H9 (cell line): Measurements from ENCODE around the gene CACNB2. TPM values are rescaled to one million over a fixed set of nuclear protein-coding genes. Genes with fewer than 3 reads are reported as not detected.

Experiments used
- DNase-seq: peaks from one replicate; pipeline ENCODE4 v3.0.0-alpha.2; 2017
- H2AFZ ChIP-seq: one replicate; pipeline ENCODE4 v1.6.1; 2013; ENCODE audit warnings: mild to moderate bottlenecking, low read length, control low read depth, moderate library complexity
- H2AK5ac ChIP-seq: 2 replicates; pipeline ENCODE4 v1.6.1; 2013; ENCODE audit warnings: low read length, control low read depth, mixed read lengths; ENCODE audit not compliant: insufficient read length
- H2BK120ac ChIP-seq: one replicate; pipeline ENCODE4 v1.6.1; 2013; ENCODE audit warnings: low read depth, mild to moderate bottlenecking, low read length, control low read depth, inconsistent platforms; ENCODE audit not compliant: poor library complexity, severe bottlenecking
- H2BK12ac ChIP-seq: 2 replicates; pipeline ENCODE4 v1.6.1; 2013; ENCODE audit warnings: low read length, control low read depth, mixed read lengths, low read depth; ENCODE audit not compliant: insufficient read length
- H2BK15ac ChIP-seq: 2 replicates; pipeline ENCODE4 v1.6.1; 2013; ENCODE audit warnings: low read depth, low read length, control low read depth
- H2BK20ac ChIP-seq: one replicate; pipeline ENCODE4 v1.6.1; 2013; ENCODE audit warnings: low read depth, mild to moderate bottlenecking, low read length, control low read depth, inconsistent platforms; ENCODE audit not compliant: poor library complexity, severe bottlenecking
- H2BK5ac ChIP-seq: 2 replicates; pipeline ENCODE4 v1.6.1; 2013; ENCODE audit warnings: low read length, control low read depth, mixed read lengths; ENCODE audit not compliant: insufficient read length
- H3K14ac ChIP-seq: 2 replicates; pipeline ENCODE4 v1.6.1; 2013; ENCODE audit warnings: low read length, control low read depth; ENCODE audit not compliant: insufficient read depth
- H3K18ac ChIP-seq: 2 replicates; pipeline ENCODE4 v1.6.1; 2013; ENCODE audit warnings: low read depth, mild to moderate bottlenecking, mixed read lengths, low read length, control low read depth; ENCODE audit not compliant: insufficient read length
- H3K23ac ChIP-seq: 2 replicates; pipeline ENCODE4 v1.6.1; 2013; ENCODE audit warnings: low read length, control low read depth, mixed read lengths, low read depth; ENCODE audit not compliant: insufficient read length
- H3K23me2 ChIP-seq: 2 replicates; pipeline ENCODE4 v1.6.1; 2013; ENCODE audit warnings: low read depth, mild to moderate bottlenecking, mixed read lengths, low read length, control low read depth; ENCODE audit not compliant: insufficient read length, poor library complexity, severe bottlenecking
- H3K27ac ChIP-seq: 2 replicates; pipeline ENCODE4 v1.5.1; 2013; ENCODE audit warnings: low read length, control low read depth, mixed read lengths, low read depth; ENCODE audit not compliant: insufficient read length
- H3K27me3 ChIP-seq: 2 replicates; pipeline ENCODE4 v1.6.1; 2013; ENCODE audit warnings: low read length, control low read depth, inconsistent platforms; ENCODE audit not compliant: insufficient read depth
- H3K4ac ChIP-seq: 2 replicates; pipeline ENCODE4 v1.6.1; 2013; ENCODE audit warnings: low read depth, mild to moderate bottlenecking, control low read depth, inconsistent platforms, low read length, moderate library complexity
- H3K4me1 ChIP-seq: 2 replicates; pipeline ENCODE4 v1.6.1; 2013; ENCODE audit warnings: low read length, control low read depth, inconsistent platforms; ENCODE audit not compliant: insufficient read depth
- H3K4me2 ChIP-seq: 2 replicates; pipeline ENCODE4 v1.6.1; 2013; ENCODE audit warnings: low read length, control low read depth, mixed read lengths; ENCODE audit not compliant: insufficient read length, insufficient read depth
- H3K56ac ChIP-seq: 2 replicates; pipeline ENCODE4 v1.6.1; 2013; ENCODE audit warnings: low read depth, mild to moderate bottlenecking, mixed read lengths, low read length, control low read depth; ENCODE audit not compliant: insufficient read length
- H3K79me1 ChIP-seq: 2 replicates; pipeline ENCODE4 v1.6.1; 2013; ENCODE audit warnings: low read depth, mild to moderate bottlenecking, moderate library complexity, low read length, control low read depth, inconsistent platforms; ENCODE audit not compliant: insufficient read depth, poor library complexity, severe bottlenecking
- H3K79me2 ChIP-seq: 2 replicates; pipeline ENCODE4 v1.6.1; 2013; ENCODE audit warnings: low read length, control low read depth, inconsistent platforms; ENCODE audit not compliant: insufficient read depth
- H3K9ac ChIP-seq: 2 replicates; pipeline ENCODE4 v1.6.1; 2013; ENCODE audit warnings: low read length, control low read depth, mixed read lengths; ENCODE audit not compliant: insufficient read length; ENCODE audit errors: extremely low read depth
- H3K9me3 ChIP-seq: one replicate; pipeline ENCODE4 v1.6.1; 2013; ENCODE audit warnings: low read depth, low read length, inconsistent platforms; ENCODE audit not compliant: control insufficient read depth
- H3T11ph ChIP-seq: one replicate; pipeline ENCODE4 v1.6.1; 2013; ENCODE audit warnings: mild to moderate bottlenecking, low read length, control low read depth, inconsistent platforms
- H4K20me1 ChIP-seq: one replicate; pipeline ENCODE4 v1.6.1; 2013; ENCODE audit not compliant: control insufficient read depth, insufficient read length, insufficient read depth
- H4K5ac ChIP-seq: 2 replicates; pipeline ENCODE4 v1.6.1; 2013; ENCODE audit warnings: low read depth, mild to moderate bottlenecking, mixed read lengths, low read length, control low read depth; ENCODE audit not compliant: insufficient read length
- H4K8ac ChIP-seq: replicated peaks from 2 replicates; pipeline ENCODE4 v1.6.1; 2013; ENCODE audit warnings: low read length, control low read depth, mixed read lengths, low read depth; ENCODE audit not compliant: insufficient read length
- H4K91ac ChIP-seq: 2 replicates; pipeline ENCODE4 v1.6.1; 2013; ENCODE audit warnings: low read depth, mild to moderate bottlenecking, moderate library complexity, mixed read lengths, low read length, control low read depth; ENCODE audit not compliant: insufficient read length
- H3K27ac Mint-ChIP-seq, 3 experiments: 2 replicates in 2 of 3; 3 replicates in 1 of 3; pipeline ENCODE4 v1.8.0; 2020 to 2021; ENCODE audit warnings: mixed read lengths in 3 of 3, mild to moderate bottlenecking in 1 of 3, moderate library complexity in 1 of 3
- H3K27me3 Mint-ChIP-seq: 2 replicates; pipeline ENCODE4 v1.8.0; 2021; ENCODE audit warnings: low read depth, mild to moderate bottlenecking, moderate library complexity, mixed read lengths
- H3K36me3 Mint-ChIP-seq, 3 experiments: 2 replicates in 2 of 3; 3 replicates in 1 of 3; pipeline ENCODE4 v1.8.0; 2020 to 2021; ENCODE audit warnings: low read depth in 3 of 3, mixed read lengths in 3 of 3; ENCODE audit not compliant: insufficient read depth in 1 of 3
- H3K4me1 Mint-ChIP-seq, 2 experiments: 2 replicates each; pipeline ENCODE4 v1.8.0; 2020; ENCODE audit warnings: mixed read lengths in 2 of 2
- H3K4me3 Mint-ChIP-seq, 2 experiments: 2 replicates in 1 of 2; 3 replicates in 1 of 2; pipeline ENCODE4 v1.8.0; 2020 to 2021; ENCODE audit warnings: mild to moderate bottlenecking in 2 of 2, mixed read lengths in 2 of 2, moderate library complexity in 1 of 2
- H3K9me3 Mint-ChIP-seq, 2 experiments: 2 replicates in 1 of 2; 3 replicates in 1 of 2; pipeline ENCODE4 v1.8.0; 2020; ENCODE audit warnings: mild to moderate bottlenecking in 2 of 2, mixed read lengths in 2 of 2, moderate library complexity in 1 of 2
- WGBS: extraction: QIAGEN DNeasy Blood & Tissue Kit; methylation state at CpG from one replicate; pipeline ENCODE4 v1.1.7; 2013; ENCODE audit warnings: missing lambda C conversion rate, low lambda C conversion rate, mixed read lengths; ENCODE audit not compliant: insufficient read length; ENCODE audit errors: extremely low coverage; 5-methylcytosine and 5-hydroxymethylcytosine counted together
- total RNA-seq: library from RNA; stranded (reverse); gene quantifications from 2 replicates; pipeline ENCODE4 v1.2.1, GENCODE V29; 2021
- TF ChIP-seq, protein P1 (sequence below): fragments of 200-600 bp; sonication (generic); conservative IDR thresholded peaks from 3 replicates; pipeline ENCODE4 v1.8.0; 2021; ENCODE audit warnings: antibody characterized with exemption, mild to moderate bottlenecking

CACNB2 gene
- total RNA-seq, 1 experiment from 2014 or later = 2.6 TPM

DNA sequence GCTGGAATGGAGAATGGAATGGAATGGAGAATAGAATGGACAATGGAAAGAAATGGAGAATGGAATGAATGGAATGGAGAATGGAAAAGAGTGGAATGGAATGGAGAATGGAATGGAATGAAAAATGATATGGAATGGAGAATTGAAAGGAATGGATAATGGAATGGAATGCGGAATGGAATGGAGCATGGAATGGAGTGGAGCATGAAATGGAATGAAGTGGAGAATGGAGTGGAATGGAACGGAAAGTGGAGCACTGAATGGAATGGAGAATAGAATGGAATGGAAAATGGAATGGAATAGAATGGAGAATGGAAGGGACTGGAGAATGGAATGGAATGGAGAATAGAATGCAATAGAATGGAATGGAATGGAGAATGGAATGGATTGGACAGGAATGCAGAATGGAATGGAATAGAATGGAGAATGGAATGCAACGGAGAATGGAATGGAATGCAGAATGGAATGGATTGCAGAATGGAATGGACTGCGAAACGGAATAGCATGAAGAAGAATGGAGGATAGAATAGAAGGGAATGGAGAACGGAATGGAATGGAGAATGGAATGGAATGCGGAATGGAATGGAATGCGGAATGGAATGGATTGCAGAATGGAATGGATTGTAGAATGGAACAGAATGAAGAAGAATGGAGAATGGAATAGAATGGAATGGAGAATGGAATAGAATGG, 421.8 kb downstream of the CACNB2 start:
- Histone ChIP-seq H3K79me2 (no peaks in the 10 kb centered on the region), H3K4ac (no peak overlapping the region), H4K20me1 (no peaks in the 10 kb centered on the region), H3K23ac (no peak overlapping the region), H3K79me1 (no peaks in the 10 kb centered on the region), H3K14ac (no peak overlapping the region), H2AFZ (no peak overlapping the region), H3K4me1 (no peaks in the 10 kb centered on the region), H3K56ac (no peak overlapping the region), H2BK20ac (no peak overlapping the region), H2BK120ac (no peak overlapping the region), H3K18ac (no peak overlapping the region), H2BK15ac (no peak overlapping the region), H2BK12ac (no peak overlapping the region), H2BK5ac (no peak overlapping the region), H4K5ac (no peak overlapping the region), H3K9me3 (peaks cover 97% of the 10 kb centered on the region), H2AK5ac (no peak overlapping the region), H3K23me2 (no peaks in the 10 kb centered on the region), H3T11ph (no peak overlapping the region), H3K27ac (peak overlapping the region; percentile 61), H3K9ac (no peak overlapping the region), H4K8ac (no peak overlapping the region), H3K4me2 (no peak overlapping the region), H3K27me3 (no peaks in the 10 kb centered on the region), H4K91ac (no peak overlapping the region)
- WGBS = 100% methylated on average over 7 of the region's 8 CpGs
- TF ChIP-seq, protein P1, sequence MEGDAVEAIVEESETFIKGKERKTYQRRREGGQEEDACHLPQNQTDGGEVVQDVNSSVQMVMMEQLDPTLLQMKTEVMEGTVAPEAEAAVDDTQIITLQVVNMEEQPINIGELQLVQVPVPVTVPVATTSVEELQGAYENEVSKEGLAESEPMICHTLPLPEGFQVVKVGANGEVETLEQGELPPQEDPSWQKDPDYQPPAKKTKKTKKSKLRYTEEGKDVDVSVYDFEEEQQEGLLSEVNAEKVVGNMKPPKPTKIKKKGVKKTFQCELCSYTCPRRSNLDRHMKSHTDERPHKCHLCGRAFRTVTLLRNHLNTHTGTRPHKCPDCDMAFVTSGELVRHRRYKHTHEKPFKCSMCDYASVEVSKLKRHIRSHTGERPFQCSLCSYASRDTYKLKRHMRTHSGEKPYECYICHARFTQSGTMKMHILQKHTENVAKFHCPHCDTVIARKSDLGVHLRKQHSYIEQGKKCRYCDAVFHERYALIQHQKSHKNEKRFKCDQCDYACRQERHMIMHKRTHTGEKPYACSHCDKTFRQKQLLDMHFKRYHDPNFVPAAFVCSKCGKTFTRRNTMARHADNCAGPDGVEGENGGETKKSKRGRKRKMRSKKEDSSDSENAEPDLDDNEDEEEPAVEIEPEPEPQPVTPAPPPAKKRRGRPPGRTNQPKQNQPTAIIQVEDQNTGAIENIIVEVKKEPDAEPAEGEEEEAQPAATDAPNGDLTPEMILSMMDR = no peak
- no peak overlapping the region for H3K4me3 Mint-ChIP-seq
- H3K9me3 Mint-ChIP-seq = no peaks in the 10 kb centered on the region
- H3K27me3 Mint-ChIP-seq = no peaks in the 10 kb centered on the region
- DNase-seq = no peak
- no peak overlapping the region for H3K27ac Mint-ChIP-seq
- no peaks in the 10 kb centered on the region for H3K36me3 Mint-ChIP-seq
- H3K4me1 Mint-ChIP-seq = no peaks in the 10 kb centered on the region
